IMR-90 (cell line): ENCODE measurements around the gene DVL2. TPM values are rescaled to one million over a fixed set of nuclear protein-coding genes. Genes with fewer than 3 reads are reported as not detected.

Experiments
- ATAC-seq: fragments of 200-7000 bp; cut with Tn5 transposase; 2 replicates; pipeline ENCODE4 v1.9.1; 2020; ENCODE audit warnings: low read depth, mild to moderate bottlenecking, moderate library complexity
- BruUV-seq: library from RNA; stranded (reverse); fragments of 400-500 nt; replicated peaks from 2 replicates; lab custom pipeline; 2021; lab: Mats Ljungman, UMichigan
- CTCF ChIA-PET: fragments of 300-600 bp; formaldehyde crosslinking; extraction: SDS; loops from one replicate; lab custom pipeline; 2021; ENCODE audit warnings: antibody characterized with exemption; lab: Yijun Ruan, JAX
- POLR2A ChIA-PET: fragments of 300-600 bp; sonication (Branson Sonifier 250); formaldehyde crosslinking; loops from one replicate; lab custom pipeline; 2022; ENCODE audit warnings: antibody characterized with exemption; ENCODE audit not compliant: unreplicated experiment; lab: Charles Lee
- DNase-seq: peaks from one replicate; pipeline ENCODE4 v3.0.0; 2013
- H2AFZ ChIP-seq: replicated peaks from 2 replicates; pipeline ENCODE3; 2013; ENCODE audit warnings: low read length, mild to moderate bottlenecking; ENCODE audit not compliant: poor library complexity
- H2AK5ac ChIP-seq: 2 replicates; pipeline ENCODE4 v1.6.1; 2013; ENCODE audit warnings: low read depth, low read length, inconsistent platforms
- H2AK9ac ChIP-seq: replicated peaks from 2 replicates; pipeline ENCODE3; 2013; ENCODE audit warnings: mild to moderate bottlenecking, low read depth, low read length, moderate library complexity; ENCODE audit not compliant: poor library complexity
- H2BK120ac ChIP-seq: 2 replicates; pipeline ENCODE4 v1.6.1; 2013; ENCODE audit warnings: low read depth, low read length, inconsistent platforms
- H2BK15ac ChIP-seq: 3 replicates; pipeline ENCODE4 v1.6.1; 2013; ENCODE audit warnings: low read depth, low read length, inconsistent platforms
- H2BK20ac ChIP-seq: 2 replicates; pipeline ENCODE4 v1.6.1; 2013; ENCODE audit warnings: low read depth, mild to moderate bottlenecking, inconsistent platforms, low read length, moderate library complexity
- H2BK5ac ChIP-seq: 2 replicates; pipeline ENCODE4 v1.6.1; 2013; ENCODE audit warnings: mild to moderate bottlenecking, low read depth, low read length, inconsistent platforms; ENCODE audit not compliant: poor library complexity, severe bottlenecking
- H3K14ac ChIP-seq: replicated peaks from 2 replicates; pipeline ENCODE4 v1.6.1; 2013; ENCODE audit warnings: low read depth, low read length, inconsistent platforms
- H3K18ac ChIP-seq: 2 replicates; pipeline ENCODE4 v1.6.1; 2013; ENCODE audit warnings: low read depth, low read length, control low read depth
- H3K23ac ChIP-seq: 2 replicates; pipeline ENCODE4 v1.6.1; 2013; ENCODE audit warnings: low read depth, low read length, inconsistent platforms
- H3K27ac ChIP-seq: 2 replicates; pipeline ENCODE4 v1.5.1; 2013; ENCODE audit warnings: mild to moderate bottlenecking, control low read depth, low read length; ENCODE audit not compliant: insufficient read depth
- H3K27me3 ChIP-seq: 2 replicates; pipeline ENCODE4 v1.6.1; 2013; ENCODE audit warnings: low read length; ENCODE audit not compliant: control insufficient read depth, insufficient read depth
- H3K36me3 ChIP-seq: 2 replicates; pipeline ENCODE4 v1.6.1; 2013; ENCODE audit warnings: low read length, mixed read lengths; ENCODE audit not compliant: control insufficient read depth, insufficient read depth
- H3K4ac ChIP-seq: 2 replicates; pipeline ENCODE4 v1.6.1; 2013; ENCODE audit warnings: low read depth, low read length, inconsistent platforms
- H3K4me1 ChIP-seq: 2 replicates; pipeline ENCODE4 v1.6.1; 2013; ENCODE audit warnings: low read length, mixed read lengths; ENCODE audit not compliant: control insufficient read depth, insufficient read depth
- H3K4me2 ChIP-seq: 2 replicates; pipeline ENCODE4 v1.6.1; 2013; ENCODE audit warnings: low read depth, mild to moderate bottlenecking, control low read depth, low read length, moderate library complexity
- H3K4me3 ChIP-seq: 2 replicates; pipeline ENCODE4 v1.5.1; 2013; ENCODE audit warnings: low read depth, mild to moderate bottlenecking, control low read depth, low read length, moderate library complexity; ENCODE audit not compliant: insufficient read depth
- H3K56ac ChIP-seq: 2 replicates; pipeline ENCODE4 v1.6.1; 2013; ENCODE audit warnings: low read length, inconsistent platforms; ENCODE audit not compliant: insufficient read depth; ENCODE audit errors: extremely low read depth
- H3K79me1 ChIP-seq, 2 experiments: 2 replicates each; pipeline ENCODE4 v1.6.1; 2013; ENCODE audit warnings: low read length in 2 of 2, inconsistent platforms in 1 of 2, low read depth in 1 of 2
- H3K9ac ChIP-seq: 2 replicates; pipeline ENCODE4 v1.6.1; 2013; ENCODE audit warnings: low read depth, low read length, control low read depth
- H3K9me1 ChIP-seq: 2 replicates; pipeline ENCODE4 v1.6.1; 2013; ENCODE audit warnings: low read length, inconsistent platforms; ENCODE audit not compliant: insufficient read depth
- H3K9me3 ChIP-seq: 2 replicates; pipeline ENCODE4 v1.6.1; 2013; ENCODE audit warnings: low read length; ENCODE audit not compliant: control insufficient read depth, insufficient read depth
- H4K20me1 ChIP-seq: 2 replicates; pipeline ENCODE4 v1.6.1; 2013; ENCODE audit warnings: low read length, inconsistent platforms; ENCODE audit not compliant: insufficient read depth
- H4K5ac ChIP-seq: 2 replicates; pipeline ENCODE4 v1.6.1; 2013; ENCODE audit warnings: mild to moderate bottlenecking, low read depth, low read length, control low read depth
- H4K8ac ChIP-seq, 2 experiments: 2 replicates each; pipeline ENCODE4 v1.6.1; 2013; ENCODE audit warnings: low read depth in 2 of 2, low read length in 2 of 2, control low read depth in 1 of 2, inconsistent platforms in 1 of 2
- H4K91ac ChIP-seq: 2 replicates; pipeline ENCODE4 v1.6.1; 2013; ENCODE audit warnings: low read depth, low read length, inconsistent platforms; ENCODE audit not compliant: insufficient read depth
- BHLHE40 ChIP-seq: fragments of 150-350 bp; IDR thresholded peaks from 2 replicates; pipeline ENCODE4 v1.6.1; 2016; ENCODE audit warnings: mild to moderate bottlenecking, low read depth, low read length
- CEBPB ChIP-seq: IDR thresholded peaks from 2 replicates; pipeline ENCODE4 v1.6.1; 2012; ENCODE audit warnings: low read depth, low read length, improper control_type of control experiment
- CHD1 ChIP-seq: IDR thresholded peaks from 2 replicates; pipeline ENCODE4 v1.6.1; 2012; ENCODE audit warnings: low read depth, low read length, improper control_type of control experiment
- FOS ChIP-seq: fragments of 150-350 bp; IDR thresholded peaks from 2 replicates; pipeline ENCODE4 v1.6.1; 2016; ENCODE audit warnings: low read depth, low read length
- MAFK ChIP-seq: IDR thresholded peaks from 2 replicates; pipeline ENCODE4 v1.6.1; 2012; ENCODE audit warnings: low read depth, low read length, improper control_type of control experiment
- MAZ ChIP-seq: IDR thresholded peaks from 2 replicates; pipeline ENCODE4 v1.6.1; 2012; ENCODE audit warnings: low read depth, mild to moderate bottlenecking, low read length, improper control_type of control experiment, moderate library complexity, borderline replicate concordance
- MXI1 ChIP-seq: IDR thresholded peaks from 2 replicates; pipeline ENCODE4 v1.6.1; 2012; ENCODE audit warnings: low read depth, mild to moderate bottlenecking, low read length, moderate library complexity, borderline replicate concordance
- NFE2L2 ChIP-seq: fragments of 150-350 bp; IDR thresholded peaks from 2 replicates; pipeline ENCODE4 v1.6.1; 2016; ENCODE audit warnings: low read depth, mild to moderate bottlenecking, low read length
- POLR2A ChIP-seq: IDR thresholded peaks from 2 replicates; pipeline ENCODE4 v1.6.1; 2012; ENCODE audit warnings: mild to moderate bottlenecking, low read depth, low read length
- RAD21 ChIP-seq: IDR thresholded peaks from 2 replicates; pipeline ENCODE4 v1.6.1; 2012; ENCODE audit warnings: low read length, improper control_type of control experiment
- RCOR1 ChIP-seq: IDR thresholded peaks from 2 replicates; pipeline ENCODE4 v1.6.1; 2012; ENCODE audit warnings: mild to moderate bottlenecking, low read length, improper control_type of control experiment; ENCODE audit not compliant: insufficient replicate concordance
- RFX5 ChIP-seq: IDR thresholded peaks from 2 replicates; pipeline ENCODE4 v1.8.0; 2012; ENCODE audit warnings: low read depth, mild to moderate bottlenecking, low read length, moderate library complexity
- WGBS, 2 experiments: methylation state at CpG; one replicate each; pipeline versions ENCODE4 v1.1.5 to v1.1.7; 2013; ENCODE audit warnings: missing lambda C conversion rate in 2 of 2; ENCODE audit not compliant: insufficient read length in 1 of 2; ENCODE audit errors: extremely low coverage in 2 of 2; 5-methylcytosine and 5-hydroxymethylcytosine counted together
- dilution Hi-C: fragments of 300-500 bp; cut with HindIII; formaldehyde crosslinking; loops from one replicate; pipeline ENCODE4 v1.14.3; 2018; ENCODE audit warnings: low sequenced_read_pairs; ENCODE audit not compliant: unreplicated experiment
- in situ Hi-C: fragments of 300-500 bp; cut with MboI; formaldehyde crosslinking; loops from 3 replicates; pipeline ENCODE4 v1.14.3; 2019; ENCODE audit warnings: low sequenced_read_pairs, inconsistent platforms, mixed read lengths
- intact Hi-C: fragments of 100-400 bp; cut with micrococcal nuclease; formaldehyde crosslinking; loops from 2 replicates; pipeline ENCODE4 v1.10.0; 2022
- polyA plus RNA-seq, 3 experiments: library from polyadenylated mRNA; depleted of rRNA; stranded (reverse); fragments of >200 nt; gene quantifications; 2 replicates each; pipeline ENCODE4 v1.2.3, GENCODE V29; 2012; ENCODE audit warnings: low replicate concordance in 1 of 3
- total RNA-seq: library from RNA; depleted of rRNA; stranded (reverse); fragments of >200 nt; gene quantifications from 2 replicates; pipeline ENCODE4 v1.2.3, GENCODE V29; 2012
- TF ChIP-seq, protein P1 (sequence below): conservative IDR thresholded peaks from 2 replicates; pipeline ENCODE4 v1.5.1; 2012; ENCODE audit warnings: mild to moderate bottlenecking, low read depth, low read length, improper control_type of control experiment
- TF ChIP-seq, protein P2 (sequence below): fragments of 150-350 bp; IDR thresholded peaks from 2 replicates; pipeline ENCODE4 v1.6.1; 2016; ENCODE audit warnings: low read depth, mild to moderate bottlenecking, low read length, moderate library complexity, borderline replicate concordance
- TF ChIP-seq, protein P3 (sequence below): fragments of 150-350 bp; IDR thresholded peaks from 2 replicates; pipeline ENCODE4 v1.6.1; 2017; ENCODE audit warnings: mild to moderate bottlenecking, antibody characterized with exemption, low read length, low read depth

Gene DVL2
- total and polyA plus RNA-seq, 2 of the 4 experiments (the other 2 are of a cell fraction): 11.8 to 21.3 TPM

DNA sequence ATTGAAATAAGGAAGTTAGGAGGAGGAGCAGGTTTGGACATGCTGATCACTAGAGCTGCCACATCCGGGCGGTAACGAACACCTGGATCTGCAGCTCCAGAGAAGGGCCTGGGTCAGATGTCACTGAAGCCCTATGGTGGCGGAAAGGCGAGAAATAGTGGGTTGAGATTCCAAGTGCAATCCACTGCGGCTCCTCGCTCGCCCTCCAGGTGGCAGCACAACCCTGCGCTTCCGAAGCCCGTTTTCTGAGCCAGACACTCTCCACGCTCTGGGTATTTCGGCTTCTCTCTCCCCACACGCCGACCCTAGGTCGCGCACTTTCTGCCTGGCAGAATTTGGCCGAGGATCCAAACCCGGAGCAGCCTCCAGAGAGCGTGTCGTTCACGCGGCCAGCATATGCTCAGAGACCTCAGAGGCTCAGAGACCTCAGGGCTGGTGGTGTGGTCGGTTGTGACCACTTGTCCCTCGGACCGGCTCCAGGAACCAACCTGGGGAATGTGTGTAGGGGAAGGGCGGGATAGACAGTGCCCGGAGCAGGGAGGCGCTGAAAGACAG lies 46.3 kb upstream of the DVL2 start:
- peak; percentile 83 for ATAC-seq
- H3K23ac ChIP-seq: no peak overlapping the region
- H3K4me2 ChIP-seq: peak overlapping the region; percentile 81
- H3K4me3 ChIP-seq: peak overlapping the region; percentile 11; the same call in 1 of the 2 replicates
- in situ Hi-C loops: no loop called here
- H2AK9ac ChIP-seq: no peak overlapping the region
- H4K8ac ChIP-seq: no peak overlapping the region
- H3K4me1 ChIP-seq: peaks cover 2% of the 10 kb centered on the region; the same call in 1 of the 2 replicates
- POLR2A ChIA-PET: no interaction called here
- dilution Hi-C loops: no loop called here
- H3K27me3 ChIP-seq: peaks cover 22% of the 10 kb centered on the region; the same call in 1 of the 2 replicates
- no peak overlapping the region for H3K56ac ChIP-seq
- intact Hi-C loops: loop anchor here (1.0 to 2.0 kb wide), 4 partner anchors 16 to 308 kb away; partner anchors contain the start of gene SENP3
- no peak overlapping the region for H4K91ac ChIP-seq
- H3K36me3 ChIP-seq: no peaks in the 10 kb centered on the region
- H3K9me1 ChIP-seq: no peaks in the 10 kb centered on the region
- H3K27ac ChIP-seq: no peak overlapping the region
- no peaks in the 10 kb centered on the region for H3K79me1 ChIP-seq
- no peak overlapping the region for H2BK20ac ChIP-seq
- no peak overlapping the region for H3K4ac ChIP-seq
- DNase-seq: peak; percentile 68
- H2AFZ ChIP-seq: peak overlapping the region; percentile 91
- H2AK5ac ChIP-seq: no peak overlapping the region
- CTCF ChIA-PET: interaction anchor here (0.6 to 2.7 kb wide), 3 partner anchors 9 to 16 kb away, joined by 5 to 17 read pairs (median 6); no protein-coding TSS in a partner anchor
- H3K18ac ChIP-seq: no peak overlapping the region
- no peak overlapping the region for H2BK5ac ChIP-seq
- no peaks in the 10 kb centered on the region for H4K20me1 ChIP-seq
- H2BK120ac ChIP-seq: no peak overlapping the region
- 0% methylated on average over 8 of the region's 29 CpGs; no CpG with 5 or more reads in 1 of the 2 experiments for WGBS, 2 experiments
- H3K9me3 ChIP-seq: no peaks in the 10 kb centered on the region
- no peak overlapping the region for H4K5ac ChIP-seq
- H3K14ac ChIP-seq: no peak overlapping the region
- no peak overlapping the region for H2BK15ac ChIP-seq
- BruUV-seq: no TSS peak
- H3K9ac ChIP-seq: no peak overlapping the region
- TF ChIP-seq, protein P1, sequence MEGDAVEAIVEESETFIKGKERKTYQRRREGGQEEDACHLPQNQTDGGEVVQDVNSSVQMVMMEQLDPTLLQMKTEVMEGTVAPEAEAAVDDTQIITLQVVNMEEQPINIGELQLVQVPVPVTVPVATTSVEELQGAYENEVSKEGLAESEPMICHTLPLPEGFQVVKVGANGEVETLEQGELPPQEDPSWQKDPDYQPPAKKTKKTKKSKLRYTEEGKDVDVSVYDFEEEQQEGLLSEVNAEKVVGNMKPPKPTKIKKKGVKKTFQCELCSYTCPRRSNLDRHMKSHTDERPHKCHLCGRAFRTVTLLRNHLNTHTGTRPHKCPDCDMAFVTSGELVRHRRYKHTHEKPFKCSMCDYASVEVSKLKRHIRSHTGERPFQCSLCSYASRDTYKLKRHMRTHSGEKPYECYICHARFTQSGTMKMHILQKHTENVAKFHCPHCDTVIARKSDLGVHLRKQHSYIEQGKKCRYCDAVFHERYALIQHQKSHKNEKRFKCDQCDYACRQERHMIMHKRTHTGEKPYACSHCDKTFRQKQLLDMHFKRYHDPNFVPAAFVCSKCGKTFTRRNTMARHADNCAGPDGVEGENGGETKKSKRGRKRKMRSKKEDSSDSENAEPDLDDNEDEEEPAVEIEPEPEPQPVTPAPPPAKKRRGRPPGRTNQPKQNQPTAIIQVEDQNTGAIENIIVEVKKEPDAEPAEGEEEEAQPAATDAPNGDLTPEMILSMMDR: peak; percentile 96
- TF ChIP-seq CEBPB: no peak
- peak; percentile 96 for TF ChIP-seq RAD21
- TF ChIP-seq, protein P2, sequence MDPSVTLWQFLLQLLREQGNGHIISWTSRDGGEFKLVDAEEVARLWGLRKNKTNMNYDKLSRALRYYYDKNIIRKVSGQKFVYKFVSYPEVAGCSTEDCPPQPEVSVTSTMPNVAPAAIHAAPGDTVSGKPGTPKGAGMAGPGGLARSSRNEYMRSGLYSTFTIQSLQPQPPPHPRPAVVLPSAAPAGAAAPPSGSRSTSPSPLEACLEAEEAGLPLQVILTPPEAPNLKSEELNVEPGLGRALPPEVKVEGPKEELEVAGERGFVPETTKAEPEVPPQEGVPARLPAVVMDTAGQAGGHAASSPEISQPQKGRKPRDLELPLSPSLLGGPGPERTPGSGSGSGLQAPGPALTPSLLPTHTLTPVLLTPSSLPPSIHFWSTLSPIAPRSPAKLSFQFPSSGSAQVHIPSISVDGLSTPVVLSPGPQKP: no peak
- no peak for TF ChIP-seq NFE2L2
- TF ChIP-seq FOS: no peak
- TF ChIP-seq RFX5: no peak
- TF ChIP-seq BHLHE40: no peak
- no peak; the same call in 1 of the 2 replicates for TF ChIP-seq MAZ
- TF ChIP-seq CHD1: 0 out of 2 replicates have a peak, but pooled peaks have one; percentile 34
- TF ChIP-seq RCOR1: no peak
- TF ChIP-seq MAFK: no peak
- TF ChIP-seq, protein P3, sequence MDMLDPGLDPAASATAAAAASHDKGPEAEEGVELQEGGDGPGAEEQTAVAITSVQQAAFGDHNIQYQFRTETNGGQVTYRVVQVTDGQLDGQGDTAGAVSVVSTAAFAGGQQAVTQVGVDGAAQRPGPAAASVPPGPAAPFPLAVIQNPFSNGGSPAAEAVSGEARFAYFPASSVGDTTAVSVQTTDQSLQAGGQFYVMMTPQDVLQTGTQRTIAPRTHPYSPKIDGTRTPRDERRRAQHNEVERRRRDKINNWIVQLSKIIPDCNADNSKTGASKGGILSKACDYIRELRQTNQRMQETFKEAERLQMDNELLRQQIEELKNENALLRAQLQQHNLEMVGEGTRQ: no peak
- TF ChIP-seq POLR2A: peak; percentile 55
- peak; percentile 72; the same call in 1 of the 2 replicates for TF ChIP-seq MXI1
